ENCODE results near the gene PCSK5.

The PCSK5 gene

GRCh38 chr9:76092572-76092971, 202.1 kb downstream of the PCSK5 start:
- DNase-seq = no peak

- DNase-seq = no peak
These were observed 205.1 kb downstream of the PCSK5 start for GRCh38 chr9:76095585-76095984.

GRCh38 chr9:76099516-76099915, 209.0 kb downstream of the PCSK5 start:
- no peak for DNase-seq

- no peak for DNase-seq
These were observed 210.6 kb downstream of the PCSK5 start for GRCh38 chr9:76101075-76101474.

- no peak for DNase-seq
These were observed 211.0 kb downstream of the PCSK5 start for GRCh38 chr9:76101491-76101890.

- no peak for DNase-seq
These were observed 211.5 kb downstream of the PCSK5 start for GRCh38 chr9:76101947-76102346.

GRCh38 chr9:76103531-76104315, 213.2 kb downstream of the PCSK5 start:
- no peak for DNase-seq

GRCh38 chr9:76107482-76107881, 217.0 kb downstream of the PCSK5 start:
- no peak for DNase-seq

GRCh38 chr9:76109953-76110352, 219.5 kb downstream of the PCSK5 start:
- DNase-seq = no peak

GRCh38 chr9:76112151-76112550, 221.7 kb downstream of the PCSK5 start:
- no peak for DNase-seq

GRCh38 chr9:76114144-76114543, 223.7 kb downstream of the PCSK5 start:
- DNase-seq = no peak

- DNase-seq = no peak
These were observed 224.9 kb downstream of the PCSK5 start for GRCh38 chr9:76115396-76115795.

- no peak for DNase-seq
These were observed 225.6 kb downstream of the PCSK5 start for GRCh38 chr9:76115982-76116646.

GRCh38 chr9:76116913-76117312, 226.4 kb downstream of the PCSK5 start:
- DNase-seq = no peak

GRCh38 chr9:76127637-76128036, 237.2 kb downstream of the PCSK5 start:
- no peak for DNase-seq

- DNase-seq = no peak
These were observed 245.4 kb downstream of the PCSK5 start for GRCh38 chr9:76135902-76136301.

GRCh38 chr9:76136986-76137385, 246.5 kb downstream of the PCSK5 start:
- no peak for DNase-seq

GRCh38 chr9:76137931-76138330, 247.5 kb downstream of the PCSK5 start:
- no peak for DNase-seq

- no peak for DNase-seq
These were observed 247.9 kb downstream of the PCSK5 start for GRCh38 chr9:76138360-76138759.

GRCh38 chr9:76143834-76144233, 253.4 kb downstream of the PCSK5 start:
- no peak for DNase-seq

GRCh38 chr9:76150013-76150412, 259.5 kb downstream of the PCSK5 start:
- no peak for DNase-seq

GRCh38 chr9:76151267-76151666, 260.8 kb downstream of the PCSK5 start:
- no peak for DNase-seq

GRCh38 chr9:76153339-76153738, 262.9 kb downstream of the PCSK5 start:
- no peak for DNase-seq

- DNase-seq = peak; percentile 39
These were observed 263.6 kb downstream of the PCSK5 start for GRCh38 chr9:76153902-76154629.

Data from NCI-H748 treated with DMSO at 0.1 percent for 48 hours (cell line).